ENCODE results near the gene TXNRD2. TPM values are rescaled to one million over a fixed set of nuclear protein-coding genes. Genes with fewer than 3 reads are reported as not detected.

Gene TXNRD2
- polyA plus RNA-seq, 1 donor from 2014 or later, result 4.1 TPM

DNA sequence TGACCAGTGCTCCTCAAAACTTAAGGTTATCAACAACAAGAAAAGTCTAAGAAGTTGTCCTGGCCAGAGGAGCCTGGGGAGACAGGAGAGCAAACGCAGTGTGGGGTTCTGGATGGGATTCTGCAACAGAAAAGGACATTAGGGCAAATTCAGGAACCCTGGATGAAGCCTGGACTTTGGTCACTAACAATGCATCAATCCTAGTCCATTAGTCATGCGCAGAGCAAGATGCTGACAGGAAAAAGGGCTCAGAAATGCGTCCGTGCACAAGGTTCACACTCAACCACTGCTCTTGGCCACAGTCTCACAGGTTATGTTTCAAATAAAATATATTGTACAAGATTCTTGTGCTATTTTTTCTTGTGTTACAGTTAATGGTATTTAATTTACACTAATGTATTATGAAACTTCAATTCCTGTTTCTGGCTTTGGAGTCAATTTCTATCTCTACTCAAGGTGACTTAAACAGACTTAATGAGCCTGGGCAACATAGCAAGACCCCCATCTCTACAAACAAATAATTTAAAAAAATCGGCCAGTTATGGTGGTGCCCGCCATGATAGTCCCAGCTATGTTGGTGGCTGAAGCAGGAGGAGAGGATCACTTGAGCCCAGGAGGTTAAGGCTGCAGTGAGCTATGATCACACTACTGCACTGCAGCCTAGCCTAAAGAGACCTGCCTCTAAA lies 100.5 kb downstream of the TXNRD2 start:
- H3K27ac ChIP-seq (ENCODE audit: low read length), result no peak overlapping the region
- H3K9me2 ChIP-seq (ENCODE audit: insufficient read depth, low read length), result no peaks in the 10 kb centered on the region
- H3K36me3 ChIP-seq (ENCODE audit: insufficient read depth, low read length), result no peaks in the 10 kb centered on the region
- no peaks in the 10 kb centered on the region for H3K79me2 ChIP-seq (replicated peaks; ENCODE audit: insufficient read depth, low read length)
- H3K9me3 ChIP-seq (ENCODE audit: low read length), result no peaks in the 10 kb centered on the region
- H3F3A ChIP-seq (ENCODE audit: insufficient read depth, low read length, poor library complexity, severe bottlenecking), result no peaks in the 10 kb centered on the region
- H3K4me3 ChIP-seq (ENCODE audit: low read length), result no peak overlapping the region
- no peaks in the 10 kb centered on the region for H4K20me1 ChIP-seq (ENCODE audit: insufficient read depth)
- no peaks in the 10 kb centered on the region for H3K27me3 ChIP-seq (ENCODE audit: insufficient read depth, low read depth, low read length)
- no peak overlapping the region for H3K9ac ChIP-seq (ENCODE audit: low read length)
- no peak for TF ChIP-seq SMC3 (conservative IDR thresholded peaks at IDR 0.05; ENCODE audit: poor library complexity)
- TF ChIP-seq POLR2AphosphoS5 (IDR thresholded peaks at IDR 0.05), result no peak
- TF ChIP-seq RAD21 (conservative IDR thresholded peaks at IDR 0.05), result no peak
- TF ChIP-seq EP300 (conservative IDR thresholded peaks at IDR 0.05; ENCODE audit: poor library complexity, severe bottlenecking), result no peak
- TF ChIP-seq, protein P1, sequence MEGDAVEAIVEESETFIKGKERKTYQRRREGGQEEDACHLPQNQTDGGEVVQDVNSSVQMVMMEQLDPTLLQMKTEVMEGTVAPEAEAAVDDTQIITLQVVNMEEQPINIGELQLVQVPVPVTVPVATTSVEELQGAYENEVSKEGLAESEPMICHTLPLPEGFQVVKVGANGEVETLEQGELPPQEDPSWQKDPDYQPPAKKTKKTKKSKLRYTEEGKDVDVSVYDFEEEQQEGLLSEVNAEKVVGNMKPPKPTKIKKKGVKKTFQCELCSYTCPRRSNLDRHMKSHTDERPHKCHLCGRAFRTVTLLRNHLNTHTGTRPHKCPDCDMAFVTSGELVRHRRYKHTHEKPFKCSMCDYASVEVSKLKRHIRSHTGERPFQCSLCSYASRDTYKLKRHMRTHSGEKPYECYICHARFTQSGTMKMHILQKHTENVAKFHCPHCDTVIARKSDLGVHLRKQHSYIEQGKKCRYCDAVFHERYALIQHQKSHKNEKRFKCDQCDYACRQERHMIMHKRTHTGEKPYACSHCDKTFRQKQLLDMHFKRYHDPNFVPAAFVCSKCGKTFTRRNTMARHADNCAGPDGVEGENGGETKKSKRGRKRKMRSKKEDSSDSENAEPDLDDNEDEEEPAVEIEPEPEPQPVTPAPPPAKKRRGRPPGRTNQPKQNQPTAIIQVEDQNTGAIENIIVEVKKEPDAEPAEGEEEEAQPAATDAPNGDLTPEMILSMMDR (IDR thresholded peaks at IDR 0.05; ENCODE audit: poor library complexity, severe bottlenecking), result no peak
- no peak for TF ChIP-seq EZH2 (IDR thresholded peaks at IDR 0.05; ENCODE audit: borderline replicate concordance, insufficient read depth, low read length, poor library complexity, severe bottlenecking)
- no peak for TF ChIP-seq TAF1 (IDR thresholded peaks at IDR 0.05; ENCODE audit: low read depth)
- TF ChIP-seq, protein P2, sequence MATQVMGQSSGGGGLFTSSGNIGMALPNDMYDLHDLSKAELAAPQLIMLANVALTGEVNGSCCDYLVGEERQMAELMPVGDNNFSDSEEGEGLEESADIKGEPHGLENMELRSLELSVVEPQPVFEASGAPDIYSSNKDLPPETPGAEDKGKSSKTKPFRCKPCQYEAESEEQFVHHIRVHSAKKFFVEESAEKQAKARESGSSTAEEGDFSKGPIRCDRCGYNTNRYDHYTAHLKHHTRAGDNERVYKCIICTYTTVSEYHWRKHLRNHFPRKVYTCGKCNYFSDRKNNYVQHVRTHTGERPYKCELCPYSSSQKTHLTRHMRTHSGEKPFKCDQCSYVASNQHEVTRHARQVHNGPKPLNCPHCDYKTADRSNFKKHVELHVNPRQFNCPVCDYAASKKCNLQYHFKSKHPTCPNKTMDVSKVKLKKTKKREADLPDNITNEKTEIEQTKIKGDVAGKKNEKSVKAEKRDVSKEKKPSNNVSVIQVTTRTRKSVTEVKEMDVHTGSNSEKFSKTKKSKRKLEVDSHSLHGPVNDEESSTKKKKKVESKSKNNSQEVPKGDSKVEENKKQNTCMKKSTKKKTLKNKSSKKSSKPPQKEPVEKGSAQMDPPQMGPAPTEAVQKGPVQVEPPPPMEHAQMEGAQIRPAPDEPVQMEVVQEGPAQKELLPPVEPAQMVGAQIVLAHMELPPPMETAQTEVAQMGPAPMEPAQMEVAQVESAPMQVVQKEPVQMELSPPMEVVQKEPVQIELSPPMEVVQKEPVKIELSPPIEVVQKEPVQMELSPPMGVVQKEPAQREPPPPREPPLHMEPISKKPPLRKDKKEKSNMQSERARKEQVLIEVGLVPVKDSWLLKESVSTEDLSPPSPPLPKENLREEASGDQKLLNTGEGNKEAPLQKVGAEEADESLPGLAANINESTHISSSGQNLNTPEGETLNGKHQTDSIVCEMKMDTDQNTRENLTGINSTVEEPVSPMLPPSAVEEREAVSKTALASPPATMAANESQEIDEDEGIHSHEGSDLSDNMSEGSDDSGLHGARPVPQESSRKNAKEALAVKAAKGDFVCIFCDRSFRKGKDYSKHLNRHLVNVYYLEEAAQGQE (IDR thresholded peaks at IDR 0.05; ENCODE audit: borderline replicate concordance), result no peak
- no peak overlapping the region for H2AFZ ChIP-seq (ENCODE audit: low read depth, low read length)
- H3K4me2 ChIP-seq (ENCODE audit: low read length), result no peak overlapping the region

DNA sequence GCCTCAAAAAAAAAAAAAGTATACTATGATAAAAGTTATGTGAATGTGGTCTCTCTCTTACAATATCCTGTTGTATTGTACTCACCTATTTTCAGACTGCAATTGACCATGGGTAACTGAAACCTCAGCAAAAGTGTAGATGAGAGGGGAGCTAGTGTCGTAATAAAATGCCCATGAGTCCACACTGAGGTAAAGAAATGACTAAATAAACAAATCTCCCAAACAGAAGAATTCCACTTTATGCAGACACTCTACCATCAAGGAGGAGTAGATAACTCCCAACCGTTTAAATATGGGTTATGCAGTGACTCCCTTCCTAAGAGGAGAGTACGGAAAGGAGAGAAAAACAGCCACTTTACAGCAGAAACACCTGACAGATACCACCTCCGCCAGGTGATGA lies 101.6 kb downstream of the TXNRD2 start:
- H3K27ac ChIP-seq (ENCODE audit: low read length), result no peak overlapping the region
- no peaks in the 10 kb centered on the region for H3F3A ChIP-seq (ENCODE audit: insufficient read depth, low read length, poor library complexity, severe bottlenecking)
- no peak overlapping the region for H3K4me3 ChIP-seq (ENCODE audit: low read length)
- no peaks in the 10 kb centered on the region for H4K20me1 ChIP-seq (ENCODE audit: insufficient read depth)
- H2AFZ ChIP-seq (ENCODE audit: low read depth, low read length), result no peak overlapping the region
- H3K9me3 ChIP-seq (ENCODE audit: low read length), result no peaks in the 10 kb centered on the region
- TF ChIP-seq TAF1 (IDR thresholded peaks at IDR 0.05; ENCODE audit: low read depth) (no peak), EP300 (conservative IDR thresholded peaks at IDR 0.05; ENCODE audit: poor library complexity, severe bottlenecking) (no peak), POLR2AphosphoS5 (IDR thresholded peaks at IDR 0.05) (no peak), RAD21 (conservative IDR thresholded peaks at IDR 0.05) (no peak), MXI1 (conservative IDR thresholded peaks at IDR 0.05; ENCODE audit: poor library complexity, severe bottlenecking) (no peak), SMC3 (conservative IDR thresholded peaks at IDR 0.05; ENCODE audit: poor library complexity) (no peak), EZH2 (IDR thresholded peaks at IDR 0.05; ENCODE audit: borderline replicate concordance, insufficient read depth, low read length, poor library complexity, severe bottlenecking) (no peak)
- TF ChIP-seq, protein P2 (IDR thresholded peaks at IDR 0.05; ENCODE audit: borderline replicate concordance), result no peak
- TF ChIP-seq, protein P1 (IDR thresholded peaks at IDR 0.05; ENCODE audit: poor library complexity, severe bottlenecking), result no peak
- H3K27me3 ChIP-seq (ENCODE audit: insufficient read depth, low read depth, low read length), result no peaks in the 10 kb centered on the region
- H3K79me2 ChIP-seq (replicated peaks; ENCODE audit: insufficient read depth, low read length), result no peaks in the 10 kb centered on the region
- no peaks in the 10 kb centered on the region for H3K9me2 ChIP-seq (ENCODE audit: insufficient read depth, low read length)
- H3K4me2 ChIP-seq (ENCODE audit: low read length), result no peak overlapping the region
- no peak overlapping the region for H3K9ac ChIP-seq (ENCODE audit: low read length)
- no peaks in the 10 kb centered on the region for H3K36me3 ChIP-seq (ENCODE audit: insufficient read depth, low read length)
